GM12874 (cell line): ENCODE measurements around the gene OXSR1.

Experiments
- CTCF ChIP-seq: IDR thresholded peaks from 2 replicates; pipeline ENCODE4 v1.5.1; 2011; ENCODE audit warnings: low read depth, mild to moderate bottlenecking, control low read depth, low read length, moderate library complexity; ENCODE audit not compliant: insufficient read depth

The OXSR1 gene

DNA sequence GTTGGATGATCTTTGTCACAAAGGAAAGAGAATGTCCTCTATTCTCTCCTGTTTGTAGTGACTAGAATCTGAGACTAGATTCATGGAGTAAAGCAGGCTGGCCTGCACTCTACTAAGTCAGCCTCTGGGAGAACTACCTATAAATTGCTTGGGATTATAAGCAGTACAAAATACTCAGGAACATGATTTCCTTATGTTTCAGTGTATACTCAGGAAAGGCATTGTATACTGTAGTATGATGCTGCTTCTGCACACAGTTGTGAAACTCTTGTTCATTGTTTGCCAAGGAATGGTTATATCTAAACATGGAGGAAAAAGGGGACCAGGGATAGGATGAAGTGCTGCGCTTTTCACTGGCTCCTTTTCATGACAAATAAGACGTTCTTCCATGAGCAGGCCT, 49.2 kb downstream of the OXSR1 start:
- TF ChIP-seq CTCF: no peak

- TF ChIP-seq CTCF: no peak
These were observed 54.4 kb downstream of the OXSR1 start for GRCh38 chr3:38219609-38220197.

- TF ChIP-seq CTCF: no peak
These were observed 55.7 kb downstream of the OXSR1 start for GRCh38 chr3:38221005-38221404.

GRCh38 chr3:38222032-38222634, 56.8 kb downstream of the OXSR1 start:
- no peak for TF ChIP-seq CTCF

GRCh38 chr3:38224357-38224756, 59.0 kb downstream of the OXSR1 start:
- TF ChIP-seq CTCF: no peak

DNA sequence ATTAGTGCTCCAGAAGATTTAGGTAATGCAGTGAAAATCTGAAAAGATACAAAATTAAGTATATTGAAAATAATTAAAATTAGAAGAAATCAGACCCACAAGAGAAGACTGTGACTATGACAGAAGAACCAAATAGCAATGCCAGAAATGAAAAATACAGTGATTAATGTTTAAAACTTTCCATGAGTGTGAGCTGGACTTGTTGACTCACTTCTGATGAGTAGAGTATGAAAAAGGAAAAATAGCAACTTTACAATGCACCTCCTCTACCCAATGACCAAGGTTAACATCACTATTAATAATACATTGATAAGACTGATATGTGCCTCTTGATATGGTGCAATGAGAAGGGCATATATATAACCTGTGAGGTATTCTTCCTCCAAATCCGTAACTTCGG, 60.9 kb downstream of the OXSR1 start:
- TF ChIP-seq CTCF: no peak

GRCh38 chr3:38227989-38228388, 62.7 kb downstream of the OXSR1 start:
- TF ChIP-seq CTCF: no peak

GRCh38 chr3:38229036-38229435, 63.7 kb downstream of the OXSR1 start:
- no peak for TF ChIP-seq CTCF
